ENCODE results near the gene SLCO4A1.

SLCO4A1 gene, protein sequence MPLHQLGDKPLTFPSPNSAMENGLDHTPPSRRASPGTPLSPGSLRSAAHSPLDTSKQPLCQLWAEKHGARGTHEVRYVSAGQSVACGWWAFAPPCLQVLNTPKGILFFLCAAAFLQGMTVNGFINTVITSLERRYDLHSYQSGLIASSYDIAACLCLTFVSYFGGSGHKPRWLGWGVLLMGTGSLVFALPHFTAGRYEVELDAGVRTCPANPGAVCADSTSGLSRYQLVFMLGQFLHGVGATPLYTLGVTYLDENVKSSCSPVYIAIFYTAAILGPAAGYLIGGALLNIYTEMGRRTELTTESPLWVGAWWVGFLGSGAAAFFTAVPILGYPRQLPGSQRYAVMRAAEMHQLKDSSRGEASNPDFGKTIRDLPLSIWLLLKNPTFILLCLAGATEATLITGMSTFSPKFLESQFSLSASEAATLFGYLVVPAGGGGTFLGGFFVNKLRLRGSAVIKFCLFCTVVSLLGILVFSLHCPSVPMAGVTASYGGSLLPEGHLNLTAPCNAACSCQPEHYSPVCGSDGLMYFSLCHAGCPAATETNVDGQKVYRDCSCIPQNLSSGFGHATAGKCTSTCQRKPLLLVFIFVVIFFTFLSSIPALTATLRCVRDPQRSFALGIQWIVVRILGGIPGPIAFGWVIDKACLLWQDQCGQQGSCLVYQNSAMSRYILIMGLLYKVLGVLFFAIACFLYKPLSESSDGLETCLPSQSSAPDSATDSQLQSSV

DNA sequence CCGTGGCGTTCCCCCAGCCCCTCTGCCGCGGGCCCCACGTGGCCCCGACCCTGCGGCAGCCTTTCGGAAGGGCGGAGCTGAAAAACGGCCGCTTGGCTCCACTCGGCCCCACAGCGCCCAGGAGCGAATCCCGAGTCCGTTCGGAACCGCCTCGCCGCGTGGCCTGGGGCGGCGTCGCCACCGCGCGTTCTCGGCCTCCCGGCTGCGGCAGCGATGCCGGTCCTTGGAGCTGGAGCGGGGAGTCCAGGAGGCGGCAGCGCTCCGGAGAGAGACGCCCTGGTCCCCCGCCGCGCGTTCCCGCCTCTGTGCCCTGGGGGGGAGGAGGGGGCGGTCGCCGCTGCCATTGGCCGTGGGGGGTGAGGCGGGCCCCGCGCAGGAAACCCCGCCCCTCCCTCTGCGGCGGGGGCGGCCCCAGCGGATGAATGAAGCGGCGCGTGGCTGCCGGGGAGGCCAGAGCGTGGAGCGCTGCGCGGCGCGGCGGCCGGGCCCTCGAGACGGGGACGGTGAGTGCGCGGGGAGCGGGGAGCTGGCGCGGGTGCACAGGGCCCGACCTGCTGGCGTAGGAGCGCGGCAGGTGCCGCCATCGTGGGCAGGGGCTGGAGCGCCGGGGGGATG is at the start of gene SLCO4A1:
Gene SLCO4A1 (plus strand): TSS at position 453 of the 615 bp plus-strand sequence. CDS start 13,952 bp downstream, outside the sequence.
- peak; percentile 77 for DNase-seq (ENCODE audit: low read depth)

DNA sequence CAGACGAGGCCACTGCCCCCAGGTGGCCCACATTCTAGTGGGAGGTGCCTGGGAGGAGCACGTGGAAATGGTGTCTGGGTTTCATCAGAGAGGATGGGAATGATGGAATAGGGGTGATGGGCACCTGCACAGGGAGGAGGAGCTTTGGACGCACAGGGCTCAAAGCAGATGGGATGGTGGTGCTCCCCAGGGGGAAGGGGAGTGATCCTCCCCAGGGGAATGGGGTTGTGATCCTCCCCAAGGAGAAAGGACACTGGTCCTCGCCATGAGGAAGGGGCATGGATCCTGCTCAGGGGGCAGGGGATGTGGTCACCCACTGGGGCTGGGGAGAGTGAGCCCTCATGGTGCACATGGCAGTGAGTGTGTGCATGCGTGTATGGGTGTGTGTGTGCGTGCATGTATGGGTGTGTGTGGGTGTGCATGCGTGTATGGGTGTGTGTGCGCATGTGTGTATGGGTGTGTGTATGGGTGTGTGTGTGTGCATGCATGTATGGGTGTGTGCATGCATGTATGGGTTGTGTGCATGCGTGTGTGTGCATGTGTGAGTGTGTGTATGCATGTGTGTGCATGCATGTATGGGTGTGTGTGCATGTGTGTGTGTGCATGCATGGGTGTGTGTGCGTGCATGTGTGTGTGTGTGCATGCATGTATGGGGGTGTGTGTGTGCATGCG is 49.7 kb upstream of the SLCO4A1 start:
- no peak for DNase-seq (ENCODE audit: low read depth)

DNA sequence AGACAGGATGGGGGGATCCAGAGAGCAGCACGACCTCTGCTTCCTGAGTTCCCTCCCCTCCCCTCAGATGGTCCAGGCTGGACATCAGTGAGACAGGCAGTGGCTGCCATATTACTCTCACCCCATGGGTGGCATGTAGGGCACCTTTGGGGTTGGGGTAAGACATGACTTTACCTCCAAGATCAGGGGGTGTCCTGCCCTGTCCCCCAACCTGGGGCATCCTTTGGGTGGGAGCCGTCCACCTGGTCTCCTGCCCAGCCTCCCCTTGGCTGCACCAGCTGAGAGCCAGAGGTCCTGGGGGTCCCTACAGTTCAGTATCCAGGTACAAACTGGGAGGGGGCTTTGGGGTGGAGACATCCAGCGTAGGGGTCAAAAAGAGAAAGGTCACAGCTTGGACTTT is 48.7 kb upstream of the SLCO4A1 start:
- no peak for DNase-seq (ENCODE audit: low read depth)

DNA sequence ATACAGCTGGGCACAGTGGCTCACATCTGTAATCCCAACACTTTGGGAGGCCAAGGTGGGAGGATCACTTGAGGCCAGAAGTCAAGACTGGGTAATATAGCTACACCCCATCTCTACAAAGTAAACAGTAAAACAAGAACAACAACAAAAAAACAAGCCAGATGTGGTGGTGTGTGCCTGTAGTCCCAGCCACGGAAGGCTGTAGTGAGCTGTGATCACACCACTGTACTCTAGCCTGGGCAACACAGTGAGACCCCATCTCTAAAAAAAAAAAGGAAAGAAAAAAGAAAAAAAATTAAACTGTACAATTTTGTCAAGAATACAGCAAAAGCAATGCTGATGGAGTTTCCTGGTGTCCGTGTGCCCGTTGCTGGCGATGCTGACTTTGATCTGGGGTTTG is 47.2 kb upstream of the SLCO4A1 start:
- no peak for DNase-seq (ENCODE audit: low read depth)

DNA sequence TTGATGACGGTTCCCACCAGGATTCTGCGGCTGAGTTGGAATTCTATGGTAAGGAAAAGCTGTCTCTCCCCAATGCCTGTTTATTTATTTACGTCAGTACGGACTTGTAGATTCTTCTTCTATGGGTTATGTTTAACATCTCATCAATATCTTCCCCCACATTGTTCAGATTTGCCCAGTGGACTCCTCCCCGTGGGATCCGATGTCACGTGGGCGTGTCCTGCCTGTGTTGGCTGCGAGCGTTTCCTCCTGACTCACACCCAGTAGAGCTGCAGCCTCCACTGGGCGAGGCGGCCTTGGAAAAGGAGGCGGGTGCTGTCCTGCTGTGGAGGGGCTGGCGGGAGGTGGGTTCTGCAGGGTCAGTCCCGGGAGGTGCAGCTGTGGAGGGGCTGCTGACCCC is 46.8 kb upstream of the SLCO4A1 start:
- DNase-seq (ENCODE audit: low read depth): no peak

DNA sequence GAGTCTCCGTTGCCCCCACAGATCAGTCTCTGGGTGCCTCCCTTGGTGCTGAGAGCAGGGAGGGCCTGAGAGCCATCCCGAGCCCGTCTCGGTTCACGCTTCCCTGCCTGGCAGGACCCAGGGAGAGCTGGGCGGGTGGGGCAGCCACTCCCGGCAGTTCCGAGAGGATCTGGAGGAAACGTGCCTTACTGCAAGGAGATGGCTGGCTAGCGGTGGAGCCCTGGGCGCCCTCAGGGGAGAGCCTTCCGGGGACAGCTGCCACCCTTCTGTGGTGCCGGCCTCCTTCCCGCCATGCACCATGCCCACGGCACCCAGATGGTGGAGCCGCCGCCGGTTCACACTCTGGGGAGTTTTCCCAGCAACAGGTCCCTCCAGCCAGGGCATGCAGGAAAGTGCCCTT is 45.8 kb upstream of the SLCO4A1 start:
- DNase-seq (ENCODE audit: low read depth): no peak

DNA sequence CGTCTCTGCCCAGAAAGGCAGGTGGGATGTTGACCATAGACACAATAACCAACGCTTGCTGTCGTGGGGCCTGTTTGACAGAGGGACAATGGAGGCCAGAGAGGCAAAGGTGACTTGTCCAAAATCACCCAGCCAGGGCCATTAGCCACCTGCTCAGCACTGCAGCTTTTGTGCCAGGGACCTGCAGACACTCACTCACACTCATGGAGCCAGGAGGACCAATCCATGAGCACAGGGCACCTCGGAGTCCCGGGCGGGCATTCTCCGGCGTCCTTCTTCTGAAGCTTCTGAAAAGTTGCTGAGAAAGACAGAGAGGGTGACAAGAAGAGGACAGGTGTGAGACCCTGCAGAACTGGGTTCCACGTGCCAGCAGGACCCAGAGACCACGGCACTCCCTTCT is 45.4 kb upstream of the SLCO4A1 start:
- DNase-seq (ENCODE audit: low read depth): no peak

DNA sequence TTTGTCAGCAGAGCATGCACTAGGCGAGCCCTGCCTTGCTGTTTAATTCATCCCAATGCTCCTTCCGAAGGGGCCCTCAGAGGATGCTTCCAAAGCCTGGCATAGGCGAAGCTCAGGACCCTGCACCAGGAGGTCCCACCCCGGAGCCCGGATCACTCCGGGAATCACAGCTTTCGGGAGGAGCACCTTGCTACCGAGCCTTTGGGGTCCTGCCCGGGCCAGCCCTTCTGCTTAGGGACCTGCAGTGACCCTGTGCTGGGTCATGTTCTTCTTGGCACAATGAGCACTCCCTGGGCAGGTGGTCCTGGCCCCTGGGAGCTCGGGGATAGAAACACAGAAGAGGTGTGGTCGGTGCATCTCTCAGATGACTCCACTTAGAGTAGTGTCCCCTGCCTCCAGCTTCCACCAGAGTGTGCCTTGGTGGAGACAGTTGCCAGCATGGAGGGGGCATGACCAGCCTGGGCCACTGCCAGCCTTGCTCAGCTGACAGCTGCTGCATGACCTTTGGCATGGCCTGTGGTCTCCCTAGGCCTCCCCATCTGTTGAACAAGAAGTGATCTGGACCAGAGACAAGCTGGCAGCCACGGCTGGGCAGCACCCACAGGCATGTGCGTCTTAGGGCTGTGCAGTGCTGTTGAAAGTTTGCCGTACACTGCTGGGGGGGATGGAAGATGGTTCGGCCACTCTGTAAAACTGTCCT is 44.7 kb upstream of the SLCO4A1 start:
- no peak for DNase-seq (ENCODE audit: low read depth)

DNA sequence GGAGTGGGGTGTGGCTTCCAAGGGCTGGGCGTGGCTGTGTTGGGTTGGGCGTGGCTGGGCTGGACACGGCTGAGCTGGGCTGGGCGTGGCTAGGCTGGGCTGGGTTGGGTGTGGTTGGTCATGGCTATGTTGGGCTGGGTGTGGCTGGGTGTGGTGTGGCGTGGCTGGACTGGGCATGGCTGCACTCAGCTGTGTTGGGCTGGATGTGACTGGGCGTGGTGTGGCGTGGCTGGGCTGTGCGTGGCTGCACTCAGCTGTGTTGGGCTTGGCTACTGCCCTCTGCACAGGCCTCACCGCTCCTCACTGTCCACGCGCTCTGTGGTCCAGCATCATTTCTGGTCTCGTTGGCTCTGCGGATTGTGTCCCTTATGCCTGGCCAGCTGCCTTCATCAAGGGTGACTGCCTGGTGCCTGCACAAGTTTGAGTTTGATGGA is 43.5 kb upstream of the SLCO4A1 start:
- no peak for DNase-seq (ENCODE audit: low read depth)

DNA sequence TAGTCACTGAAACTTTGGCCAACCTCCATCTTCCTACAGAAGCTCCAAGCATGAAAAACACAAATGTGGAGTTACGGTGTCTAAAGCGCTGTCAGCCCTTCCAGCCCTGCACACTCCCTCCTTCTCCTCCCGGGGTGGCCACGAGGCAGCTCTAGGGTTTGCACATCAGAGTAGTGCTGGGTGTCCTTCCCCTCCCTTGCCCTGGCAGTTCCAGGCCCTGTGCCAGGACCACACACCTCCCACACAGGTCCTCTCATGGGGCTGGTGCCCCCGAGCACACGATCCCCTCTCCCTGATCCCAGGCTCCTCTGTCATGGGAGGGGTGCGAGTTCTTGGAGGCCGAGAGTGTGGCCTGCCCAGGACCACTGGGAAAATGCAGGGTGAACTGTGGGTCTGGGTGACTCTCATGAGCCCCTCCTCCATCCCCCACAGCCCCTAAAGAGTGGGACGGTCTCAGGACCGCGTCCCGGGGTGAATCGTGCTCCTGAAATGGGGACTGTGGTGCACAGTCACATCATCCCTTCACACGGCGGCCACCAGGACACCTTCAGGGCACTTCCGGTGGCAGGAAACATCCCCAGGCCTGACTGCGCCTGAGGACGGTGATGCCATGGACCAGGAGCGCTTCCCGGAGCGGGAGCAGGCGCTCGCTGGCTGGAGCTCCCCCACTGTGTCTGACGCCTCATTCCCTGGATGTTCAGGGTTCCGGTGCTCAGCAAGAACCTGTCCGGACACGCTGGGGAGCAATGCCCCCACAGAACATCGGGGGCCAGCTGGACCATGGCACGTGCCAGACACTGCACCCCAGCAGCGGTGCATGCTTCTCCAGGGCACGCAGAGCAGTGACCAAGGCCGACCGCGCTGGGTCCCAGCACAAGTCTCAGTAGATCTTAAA is 42.8 kb upstream of the SLCO4A1 start:
- DNase-seq (ENCODE audit: low read depth): no peak

DNA sequence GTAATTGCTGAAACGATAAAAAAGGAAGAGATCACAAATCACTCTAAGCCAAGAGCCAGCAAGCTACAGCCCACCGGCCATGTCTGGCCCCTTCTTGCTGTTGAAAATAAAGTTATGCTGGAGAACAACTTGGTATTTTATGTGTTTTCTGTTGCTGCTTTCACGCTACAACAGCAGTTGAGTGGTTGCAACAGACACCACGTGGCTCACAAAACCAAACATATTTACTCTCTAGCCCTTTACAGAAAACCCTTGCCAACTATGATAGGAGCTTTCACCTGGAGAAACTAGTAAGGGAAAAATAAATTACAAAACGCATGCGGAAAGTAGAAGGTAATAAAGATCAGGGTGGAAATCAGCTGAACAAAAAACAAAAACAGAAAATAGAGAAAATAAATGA is 41.1 kb upstream of the SLCO4A1 start:
- DNase-seq (ENCODE audit: low read depth): no peak

DNA sequence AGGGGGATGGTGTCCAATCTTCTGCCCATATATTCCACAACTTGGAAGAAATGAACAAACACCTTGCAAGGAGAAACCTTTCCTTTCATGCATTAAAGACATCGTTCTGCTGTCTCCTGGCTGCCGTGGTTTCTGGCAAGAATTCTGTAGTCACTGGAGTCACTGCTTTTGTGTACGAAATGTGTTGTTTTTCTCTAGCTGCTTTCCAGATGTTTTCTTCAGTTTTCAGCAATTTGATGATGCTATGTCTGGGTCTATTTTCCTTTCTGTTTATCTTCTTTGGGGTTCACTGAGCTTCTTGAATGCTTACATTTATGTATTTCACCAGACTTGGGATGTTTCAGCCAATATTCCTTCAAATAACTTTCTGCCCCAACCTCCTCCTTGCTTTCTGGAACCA is 40.6 kb upstream of the SLCO4A1 start:
- no peak for DNase-seq (ENCODE audit: low read depth)

DNA sequence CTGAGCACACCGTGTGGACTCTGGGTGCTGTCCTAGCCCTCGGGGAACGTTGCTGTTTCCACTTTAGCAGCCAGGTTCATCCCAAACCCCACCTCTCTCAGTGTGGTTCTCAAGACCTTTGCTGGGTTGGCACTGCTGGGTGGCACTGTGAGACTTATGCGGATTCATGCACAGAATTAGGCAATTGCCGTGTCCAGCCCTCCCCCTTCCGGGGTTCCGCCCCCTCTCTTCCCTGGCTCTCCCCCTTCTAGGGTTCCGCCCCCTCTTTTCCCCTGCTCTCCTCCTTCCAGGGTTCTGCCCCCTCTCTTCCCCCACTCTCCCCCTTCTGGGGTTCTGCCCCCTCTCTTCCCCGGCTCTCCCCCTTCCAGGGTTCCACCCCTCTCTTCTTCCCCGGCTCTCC is 39.8 kb upstream of the SLCO4A1 start:
- DNase-seq (ENCODE audit: low read depth): no peak

DNA sequence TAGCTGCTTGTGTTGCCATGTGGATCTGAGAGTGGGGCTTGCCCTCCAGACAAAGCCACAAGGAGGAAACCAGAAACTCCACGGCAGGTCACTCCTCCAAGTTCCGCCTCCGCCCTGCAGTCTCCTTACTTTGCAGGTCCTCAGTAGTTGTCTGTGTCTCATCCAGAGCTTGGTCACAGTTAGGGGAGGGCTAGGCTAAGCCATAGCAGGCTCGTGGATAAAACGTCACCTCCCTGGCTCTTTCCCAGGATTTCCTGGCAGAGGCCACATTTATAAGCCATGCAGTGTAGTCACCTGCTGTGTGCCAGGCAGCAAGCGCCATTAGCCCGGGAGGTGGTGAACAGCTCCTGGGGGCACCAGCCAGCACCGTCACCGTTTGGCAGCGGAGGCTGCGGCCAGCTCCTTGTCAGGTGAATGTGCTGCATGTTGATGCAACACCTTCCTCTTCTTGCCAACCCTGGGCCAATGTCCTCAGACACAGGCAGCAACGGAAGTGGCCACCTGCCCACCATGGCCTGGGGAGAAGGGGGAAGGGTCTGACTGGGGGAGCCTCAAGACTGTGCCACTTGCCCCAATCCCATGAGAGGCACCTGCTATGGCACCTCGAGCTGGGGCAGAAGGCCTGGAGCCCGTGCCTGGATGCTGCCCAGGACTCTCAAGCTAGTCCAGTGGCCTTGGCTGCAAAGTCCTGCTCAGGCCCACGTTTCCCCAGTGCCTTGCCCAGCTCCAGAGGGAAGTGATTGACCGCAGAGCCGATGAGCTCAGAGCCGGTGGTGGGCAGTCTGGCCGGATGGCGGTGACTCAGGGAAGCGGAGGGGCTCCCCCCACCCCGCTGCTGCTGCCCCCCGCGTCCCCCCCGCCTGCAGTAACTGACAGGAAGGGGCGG is 39.0 kb upstream of the SLCO4A1 start:
- peak; percentile 36 for DNase-seq (ENCODE audit: low read depth)

DNA sequence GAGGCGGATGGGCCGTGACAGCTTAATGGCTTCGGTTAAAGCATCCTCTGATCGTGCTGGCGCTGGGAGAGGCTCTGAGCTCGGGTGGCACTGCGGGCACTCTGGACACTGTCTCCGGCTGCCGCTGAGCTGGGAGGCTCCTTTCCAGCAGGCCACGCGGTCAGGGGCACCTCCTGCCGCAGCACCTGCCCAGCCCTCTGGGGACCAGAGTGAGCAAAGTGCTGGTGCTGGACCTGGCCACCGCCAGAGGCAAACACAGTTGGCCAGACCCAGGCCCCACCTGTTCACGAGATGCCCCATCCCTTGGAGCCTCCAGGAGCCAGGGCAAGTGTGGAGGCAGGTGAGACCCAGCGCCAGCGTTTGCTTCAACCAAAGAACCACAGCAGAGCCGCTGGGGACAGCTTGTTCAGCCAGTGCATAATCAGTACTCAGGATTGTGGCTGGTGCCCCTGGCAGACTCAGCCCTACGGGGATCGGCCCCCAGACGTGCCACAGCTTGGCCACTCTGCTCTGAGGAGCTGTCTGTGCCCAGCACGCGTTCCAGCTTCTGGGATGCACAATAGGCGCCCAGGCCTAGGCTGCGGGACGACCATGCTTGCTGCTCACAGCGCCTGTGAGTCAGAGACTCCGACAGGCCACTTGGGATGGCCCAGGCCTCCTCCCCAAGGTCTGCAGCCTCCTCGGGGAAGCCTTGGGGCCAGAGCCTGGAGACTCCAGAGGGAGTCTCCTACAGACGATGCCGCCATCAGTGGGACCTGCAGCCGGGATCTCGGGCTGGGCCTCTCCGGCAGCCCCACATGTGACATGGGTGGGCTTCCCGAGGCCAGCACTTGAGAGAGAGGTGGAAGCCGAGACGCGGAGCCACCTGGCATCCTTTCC is 38.2 kb upstream of the SLCO4A1 start:
- DNase-seq (ENCODE audit: low read depth): no peak

DNA sequence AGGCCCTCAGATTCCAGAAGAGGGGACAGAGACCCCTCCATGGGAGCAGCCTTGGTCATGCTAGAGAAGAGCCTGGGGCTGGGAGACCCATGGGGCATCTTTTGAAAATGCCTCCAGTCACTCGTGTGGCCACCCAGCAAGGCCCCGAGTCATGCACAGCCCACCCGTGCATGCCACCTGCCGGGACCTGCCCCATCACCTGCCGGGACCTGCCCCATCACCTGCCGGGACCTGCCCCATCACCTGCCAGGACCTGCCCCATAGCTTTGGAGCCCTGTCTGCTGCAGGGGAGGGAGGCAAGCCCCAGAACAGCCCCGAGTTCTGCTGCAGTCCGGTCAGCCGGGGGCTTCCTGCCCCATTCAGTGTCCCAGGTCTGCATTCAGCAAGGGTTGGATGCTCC is 37.5 kb upstream of the SLCO4A1 start:
- DNase-seq (ENCODE audit: low read depth): no peak

DNA sequence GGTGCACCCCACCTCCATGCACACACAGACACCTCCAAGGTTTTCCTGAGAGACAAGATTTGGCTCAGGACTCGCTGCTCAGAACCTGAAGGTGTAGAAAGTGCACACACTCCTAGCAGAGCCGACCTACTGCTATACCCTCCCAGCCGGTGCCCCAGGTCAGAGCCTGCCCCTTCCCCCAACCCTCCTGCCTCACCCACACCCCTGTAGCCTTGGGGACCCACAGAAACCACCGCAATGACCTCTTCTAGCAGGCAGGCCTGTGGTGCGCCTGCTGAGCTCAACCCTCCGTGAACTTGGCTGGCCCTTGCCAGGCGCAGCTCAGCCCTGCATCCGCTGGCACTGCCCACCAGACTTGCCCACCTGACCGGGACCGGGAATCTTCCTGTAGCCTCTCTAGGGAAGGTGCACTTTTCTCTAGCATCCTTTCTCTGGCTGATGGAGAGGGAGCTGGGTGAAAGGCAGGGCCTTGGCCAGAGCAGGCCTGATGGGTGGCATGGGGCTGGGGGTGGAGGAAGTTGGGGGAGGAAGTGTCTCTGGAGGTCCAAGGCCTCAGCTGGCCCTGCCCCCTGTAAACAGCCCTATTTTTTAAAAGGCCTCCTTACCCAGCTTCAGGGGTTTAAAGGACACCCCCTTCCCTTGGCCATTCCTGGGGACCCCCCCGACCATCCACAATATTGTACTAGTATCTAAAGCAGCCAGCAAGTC is 36.9 kb upstream of the SLCO4A1 start:
- DNase-seq (ENCODE audit: low read depth): no peak

DNA sequence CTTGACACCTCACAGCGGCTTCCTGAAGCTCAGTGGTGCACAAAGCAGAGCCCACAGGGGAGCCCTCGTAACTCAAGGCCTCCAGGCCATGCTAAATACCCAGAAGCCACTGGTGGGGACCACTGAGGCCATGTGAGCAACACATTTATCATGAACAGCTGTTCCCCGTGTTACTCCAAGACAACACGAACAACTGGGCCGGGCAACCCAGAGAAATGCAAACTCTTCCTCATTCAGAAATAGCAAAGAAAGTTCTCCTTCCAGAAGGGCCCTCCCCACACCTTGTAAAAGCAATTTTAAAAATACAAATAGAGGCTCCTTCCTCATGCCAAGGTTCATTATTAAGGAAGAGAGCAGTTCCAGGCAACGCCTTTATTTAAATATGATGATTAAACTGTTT is 36.3 kb upstream of the SLCO4A1 start:
- no peak for DNase-seq (ENCODE audit: low read depth)

Measured in activated gamma-delta T cell treated with anti-CD3 and anti-CD28 coated beads, Interleukin-2, amount 50 U/mL, for 16 hours (primary cell).